ENCODE measurements around the gene TEAD1.
"Not testable (repeated sequence)": the region's sequence is repeated elsewhere in the genome, so short reads cannot be mapped to it uniquely, and the experiment has no call there.

Gene TEAD1

DNA sequence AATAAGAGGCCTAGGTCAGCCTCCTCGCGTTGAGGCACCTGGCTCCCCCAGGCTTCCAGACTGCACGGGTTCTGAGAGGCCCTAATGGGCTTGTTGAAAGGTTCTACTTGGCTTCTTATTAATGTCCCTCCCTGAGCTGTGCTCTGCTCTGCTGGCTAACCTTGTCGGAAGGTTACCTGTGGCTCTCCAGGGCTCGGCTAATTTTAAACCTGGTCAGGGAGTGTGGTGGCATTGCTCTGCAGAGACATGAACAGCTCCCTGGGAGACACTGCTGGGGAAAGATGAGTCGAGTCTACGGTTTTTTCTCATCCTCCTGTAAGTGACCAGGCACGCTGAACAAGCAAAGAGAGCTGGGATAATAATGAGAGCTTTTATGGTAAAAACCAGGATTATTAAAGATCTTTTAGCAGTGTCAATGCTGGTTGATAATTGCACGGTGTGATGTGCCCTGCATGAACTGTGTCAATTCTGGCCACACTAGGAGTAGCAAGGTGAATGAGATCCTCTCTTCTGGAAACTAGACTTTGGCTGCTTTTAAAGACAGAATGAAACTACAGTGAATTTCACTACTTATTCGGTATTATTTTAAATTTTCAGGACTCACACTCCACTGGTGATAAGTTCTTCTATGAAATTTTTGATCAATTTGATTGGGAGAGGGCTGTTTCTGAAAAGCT, 70.7 kb downstream of the TEAD1 start:
- no peak for DNase-seq

DNA sequence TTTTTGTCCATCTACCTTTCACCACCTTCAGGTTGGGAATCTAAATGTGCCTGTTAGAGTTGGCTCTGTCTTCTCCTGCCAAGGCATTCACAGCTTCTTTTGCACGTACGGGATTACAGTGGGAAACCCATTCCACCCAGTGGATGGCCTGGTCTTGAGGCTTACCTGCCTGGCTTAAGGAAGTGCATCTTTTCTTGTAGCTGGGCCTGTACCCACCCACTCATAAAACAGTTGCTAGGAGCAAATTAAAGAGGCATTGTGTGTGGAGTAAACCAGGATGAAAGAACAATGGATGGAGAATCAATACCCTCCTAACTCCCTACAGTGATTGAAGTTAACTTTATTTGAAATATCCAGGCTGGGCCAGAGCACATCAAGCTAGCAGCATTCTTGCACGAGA, 71.6 kb downstream of the TEAD1 start:
- DNase-seq = no peak

DNA sequence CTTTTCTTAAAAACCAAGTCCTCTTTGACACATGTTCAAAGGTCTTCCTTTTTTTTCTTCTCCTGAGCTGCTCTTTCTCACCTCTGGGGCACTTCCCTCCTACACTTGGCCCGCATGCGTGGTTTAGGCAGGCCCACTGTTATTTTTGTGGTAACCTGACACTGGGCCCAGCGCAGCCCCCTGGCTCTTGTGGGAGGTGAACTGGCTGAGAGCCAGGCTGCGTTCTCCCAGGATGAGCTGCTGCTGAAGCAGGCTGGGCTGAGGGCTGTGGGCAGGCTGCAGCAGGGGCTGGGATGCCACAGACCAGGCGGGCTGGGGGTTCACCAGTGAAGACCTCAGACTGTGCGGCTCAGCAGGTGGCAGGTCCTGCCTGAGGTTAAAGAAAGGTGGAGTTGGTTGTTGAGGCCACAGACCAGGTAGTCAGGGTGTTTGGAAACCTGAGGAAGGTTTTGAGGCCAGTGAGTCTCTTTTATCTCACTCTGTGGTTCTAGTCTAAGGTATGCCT, 72.4 kb downstream of the TEAD1 start:
- peak; percentile 76 for DNase-seq

DNA sequence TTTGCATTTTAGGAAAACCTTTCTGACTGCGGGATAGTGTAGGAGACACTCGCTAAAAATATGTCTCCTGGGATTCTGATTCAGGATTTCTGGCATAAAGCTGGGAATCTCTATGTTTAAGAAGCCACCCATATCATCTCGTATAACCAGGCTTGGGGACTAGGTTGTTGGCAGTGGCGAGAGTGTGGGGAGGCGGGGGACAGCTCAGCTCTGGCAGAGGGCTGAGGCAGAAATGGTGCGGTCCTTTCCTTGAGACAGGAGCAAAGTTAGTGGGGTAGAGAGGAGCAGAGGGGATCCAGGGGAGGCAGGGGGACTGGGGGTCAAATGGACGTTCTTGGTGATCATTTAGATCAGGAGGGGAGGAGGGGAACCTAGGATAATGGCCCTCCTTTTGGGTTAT, 74.3 kb downstream of the TEAD1 start:
- no peak for DNase-seq

DNA sequence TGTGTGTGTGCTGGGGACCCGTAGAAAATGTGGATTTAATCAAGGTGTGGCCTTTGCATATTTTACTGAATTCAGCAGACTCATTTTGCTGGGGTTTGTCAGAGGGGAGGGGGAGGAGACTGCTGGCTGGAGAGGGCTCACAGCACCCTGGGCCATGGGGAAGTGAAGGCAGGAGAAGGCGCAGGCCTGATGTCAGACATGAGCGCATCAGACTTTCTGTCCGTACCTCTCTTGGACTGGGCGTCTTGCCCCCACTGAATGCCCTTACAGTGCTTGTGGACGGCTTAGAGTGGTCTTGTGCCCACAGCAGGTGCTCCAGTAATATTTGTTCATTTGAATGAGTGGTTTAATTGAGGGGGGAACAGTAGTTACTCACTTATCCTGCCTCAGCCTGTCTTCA, 75.2 kb downstream of the TEAD1 start:
- DNase-seq = no peak

DNA sequence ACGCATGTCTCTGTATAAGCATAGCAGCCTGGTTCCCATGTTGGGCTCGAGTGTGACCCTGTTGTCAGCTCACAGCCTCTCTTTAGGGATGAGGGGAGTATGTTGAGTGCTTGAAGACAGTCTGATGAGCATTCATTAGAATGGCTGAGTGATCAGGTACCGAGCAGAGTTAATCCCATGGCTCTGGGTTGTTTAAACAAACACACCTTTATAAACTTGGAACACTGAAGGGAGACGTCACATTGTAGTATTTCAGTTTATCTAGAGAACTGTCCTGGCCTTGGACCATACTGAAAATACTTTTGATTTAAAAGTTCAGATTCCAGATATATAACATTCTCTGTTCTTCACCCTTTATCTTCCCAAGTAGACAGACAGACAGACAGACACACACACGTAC, 76.0 kb downstream of the TEAD1 start:
- DNase-seq = no peak

DNA sequence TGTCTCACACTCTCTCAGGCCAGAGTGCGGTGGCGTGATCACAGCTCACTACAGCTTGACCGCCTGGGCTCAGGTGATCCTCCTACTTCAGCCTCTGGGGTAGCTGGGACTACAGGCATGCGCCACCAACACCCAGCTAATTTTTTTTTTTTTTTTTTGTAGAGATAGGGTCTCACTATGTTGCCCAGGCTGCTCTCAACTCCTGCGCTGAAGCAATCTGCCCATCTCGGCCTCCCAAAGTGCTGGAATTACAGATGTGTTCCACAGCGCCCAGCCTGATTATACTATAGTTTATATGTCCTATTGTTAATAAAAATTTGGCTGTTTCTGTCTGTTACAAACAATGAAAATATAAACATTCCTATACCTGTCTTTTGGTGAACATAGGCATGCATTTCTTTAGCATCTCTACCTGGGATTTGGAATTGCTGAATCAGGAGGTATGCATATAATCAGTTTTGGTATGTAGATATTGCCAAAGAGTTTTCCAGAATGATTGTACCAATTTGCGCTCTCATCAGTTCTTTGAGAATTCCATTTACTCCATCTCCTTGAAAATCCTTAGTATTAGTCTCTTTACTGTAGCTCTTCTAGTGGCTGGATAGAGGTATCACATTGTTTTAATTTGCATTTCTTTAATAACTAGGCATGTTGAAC, 78.8 kb downstream of the TEAD1 start:
- DNase-seq = no peak

DNA sequence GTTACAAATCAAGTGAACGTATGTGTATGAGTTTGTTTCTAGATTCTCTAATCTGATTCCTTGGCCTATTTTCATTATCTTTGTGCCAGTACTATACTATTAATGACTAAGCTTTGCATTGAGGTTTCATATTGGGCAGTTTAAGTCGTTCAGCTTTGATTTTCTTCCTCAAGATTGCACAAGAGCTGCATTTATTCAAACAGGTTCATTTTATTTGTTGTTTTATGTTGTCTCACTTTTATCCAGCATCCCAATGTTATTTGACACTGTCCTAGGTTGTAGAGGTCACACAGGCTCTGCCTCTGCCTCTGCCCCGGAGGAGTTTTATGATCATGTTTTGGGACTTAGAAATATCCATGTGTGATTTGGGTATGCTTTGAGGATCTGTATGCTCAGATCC, 79.8 kb downstream of the TEAD1 start:
- no peak for DNase-seq

DNA sequence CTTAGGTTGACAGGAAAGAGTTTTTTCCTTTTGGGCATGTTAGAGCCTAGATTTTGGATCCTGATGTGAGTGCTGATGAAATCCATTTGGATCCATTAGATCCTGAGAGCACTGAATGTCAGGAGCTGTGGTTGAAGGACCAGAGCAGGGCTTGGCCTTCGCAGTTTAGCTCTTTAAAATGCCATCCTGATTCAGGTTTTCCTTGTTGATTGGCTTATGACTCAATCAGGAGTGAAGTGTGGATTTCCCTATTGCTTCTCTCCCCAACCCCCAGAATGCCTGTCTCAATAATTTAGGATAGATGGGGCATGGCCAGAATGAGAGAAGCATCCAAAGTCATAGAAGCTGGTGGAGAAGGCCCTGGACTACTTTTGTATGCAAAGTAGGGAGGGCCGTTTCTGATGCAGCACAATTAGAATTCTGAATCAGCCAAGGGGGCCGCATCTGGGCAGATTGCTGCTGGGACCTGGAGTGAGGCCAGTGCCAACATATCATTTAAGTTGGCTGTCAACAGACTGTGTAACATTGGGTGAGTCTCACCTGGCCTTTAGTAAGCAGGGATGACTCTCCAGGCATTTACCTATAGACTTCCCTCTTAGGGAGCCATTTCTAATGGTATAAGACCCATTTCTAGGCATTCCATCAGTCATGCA, 80.5 kb downstream of the TEAD1 start:
- DNase-seq = peak; percentile 8

DNA sequence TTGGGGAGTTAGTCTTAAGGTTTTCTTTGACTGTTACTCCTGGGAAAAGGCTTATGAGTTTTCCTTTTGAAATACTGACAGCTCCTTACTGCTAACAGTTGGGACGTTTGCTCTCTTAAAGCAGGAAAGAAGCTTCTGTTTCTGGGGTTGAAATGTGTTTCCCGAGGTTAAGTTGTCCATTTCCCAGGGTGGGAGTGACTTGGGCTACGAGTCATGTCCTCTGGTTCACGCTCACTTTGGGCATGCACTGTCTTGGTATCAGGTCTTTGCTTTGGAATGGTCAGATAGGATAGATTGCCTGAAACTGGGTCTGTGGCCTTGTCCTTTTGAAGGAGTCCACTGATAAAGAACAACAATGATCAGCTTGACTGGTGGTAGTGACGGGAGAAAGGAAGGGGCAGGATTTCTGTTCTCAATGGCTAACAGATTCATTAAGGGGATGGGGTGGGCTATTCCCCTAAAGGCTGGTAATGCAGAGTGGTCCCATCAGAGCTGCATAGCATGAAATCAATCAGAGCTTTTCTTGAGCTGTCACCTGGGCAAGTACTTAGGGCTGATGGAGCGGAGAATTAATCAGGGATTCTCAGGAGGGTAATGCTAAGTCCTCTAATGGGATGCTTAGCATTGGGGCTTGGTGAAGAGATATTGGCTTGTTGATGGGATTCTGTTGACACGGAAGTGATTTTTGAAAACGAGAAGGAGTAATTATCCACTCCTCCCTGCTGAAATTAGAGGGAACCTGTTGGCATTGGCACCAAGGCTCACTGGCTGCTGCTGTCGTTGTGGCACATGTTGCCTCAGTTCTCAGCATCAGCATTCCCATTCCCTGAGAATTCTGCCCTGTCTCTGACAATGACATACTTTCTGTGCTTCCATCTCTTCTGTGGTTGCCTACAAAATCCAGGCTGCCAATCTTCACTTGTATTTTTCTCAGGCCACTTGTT, 81.6 kb downstream of the TEAD1 start:
- DNase-seq = no peak

DNA sequence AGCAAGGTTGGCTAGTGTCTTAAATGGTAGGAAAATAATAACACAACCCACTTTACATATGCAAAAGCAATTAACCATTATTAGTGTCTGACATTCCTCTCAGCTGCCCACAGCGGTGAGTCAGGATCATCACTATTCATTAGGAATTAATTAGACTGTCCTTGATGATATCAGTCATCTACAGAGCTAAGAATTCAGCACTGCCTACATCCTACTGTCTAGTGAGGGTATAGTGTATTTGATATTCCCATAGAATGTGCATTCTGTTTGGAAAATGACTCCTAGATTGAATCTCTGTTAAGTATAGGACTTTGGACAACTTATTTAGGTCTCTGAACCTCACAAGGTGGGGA, 82.2 kb downstream of the TEAD1 start:
- no peak for DNase-seq

DNA sequence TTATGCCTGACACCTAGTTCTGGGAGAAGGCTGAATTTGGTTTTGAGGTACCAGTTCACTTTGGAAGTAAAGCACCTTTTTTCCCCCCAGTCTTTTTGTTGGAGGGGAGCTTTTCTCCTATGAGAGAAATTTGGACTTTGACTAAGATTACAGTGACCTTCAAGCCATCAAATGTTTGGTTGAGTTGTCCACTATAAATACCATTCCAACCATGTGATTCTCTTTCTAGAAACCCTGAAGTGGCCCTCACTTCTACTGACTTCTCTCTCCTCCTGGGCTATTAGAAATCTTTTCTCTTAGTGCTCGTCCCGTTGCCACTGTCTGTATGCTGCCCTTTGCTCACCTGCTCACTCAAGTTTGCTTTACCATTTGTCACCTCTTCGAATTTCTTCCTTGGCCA, 82.6 kb downstream of the TEAD1 start:
- DNase-seq = no peak

DNA sequence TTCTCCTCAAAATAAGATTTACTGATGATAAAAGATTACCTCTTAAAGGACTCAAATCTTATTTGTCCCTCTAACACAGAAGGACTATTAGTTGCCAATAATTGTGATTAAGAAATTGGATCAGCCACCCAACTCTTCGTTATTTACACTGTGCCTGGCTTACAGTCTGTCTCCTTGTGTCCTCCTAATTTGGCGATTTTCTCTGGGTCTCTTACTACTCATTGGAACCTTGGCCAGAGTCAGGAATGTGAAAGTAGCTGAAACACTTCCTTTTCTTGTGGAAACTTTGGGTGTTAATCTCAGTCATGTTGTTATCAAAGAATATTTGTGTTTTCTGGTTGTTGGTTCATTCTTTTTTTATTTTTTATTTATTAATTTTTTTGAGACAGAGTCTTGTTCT, 83.2 kb downstream of the TEAD1 start:
- no peak for DNase-seq

DNA sequence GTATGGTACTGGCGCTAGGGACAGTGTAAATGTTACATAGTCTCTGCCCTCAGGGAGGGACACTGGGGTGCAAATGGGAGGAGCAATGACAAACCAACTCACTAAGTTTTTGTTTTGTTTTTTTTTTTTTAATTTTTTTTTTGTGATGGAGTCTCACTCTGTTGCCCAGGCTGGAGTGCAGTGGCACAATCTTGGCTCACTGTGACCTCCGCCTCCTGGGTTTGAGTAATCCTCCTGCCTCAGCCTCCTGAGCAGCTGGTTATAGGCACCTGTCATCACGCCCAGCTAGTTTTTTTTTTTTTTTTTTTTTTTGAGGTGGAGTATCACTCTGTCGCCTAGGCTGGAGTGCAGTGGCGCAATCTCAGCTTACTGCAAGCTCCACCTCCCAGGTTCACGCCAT, 83.9 kb downstream of the TEAD1 start:
- DNase-seq = not testable (repeated sequence)

DNA sequence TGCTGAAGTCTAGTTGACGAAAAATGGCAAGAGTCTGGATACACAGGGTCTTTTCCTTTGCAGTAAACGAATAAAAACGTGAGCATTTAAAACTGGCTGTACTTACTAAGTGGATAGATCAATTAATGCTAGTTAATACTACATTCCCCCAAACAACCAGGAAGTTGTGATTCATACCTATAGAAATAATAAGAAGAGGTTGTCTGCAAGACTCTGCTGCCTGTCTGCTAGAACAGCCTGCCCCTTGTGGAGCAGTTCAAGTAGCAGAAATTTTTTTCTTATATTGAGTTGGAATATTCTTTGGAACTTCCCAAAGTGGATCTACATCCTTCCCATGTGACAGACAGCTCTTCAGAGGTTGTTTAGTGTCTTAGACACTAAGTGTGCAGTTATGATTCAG, 86.8 kb downstream of the TEAD1 start:
- no peak for DNase-seq

DNA sequence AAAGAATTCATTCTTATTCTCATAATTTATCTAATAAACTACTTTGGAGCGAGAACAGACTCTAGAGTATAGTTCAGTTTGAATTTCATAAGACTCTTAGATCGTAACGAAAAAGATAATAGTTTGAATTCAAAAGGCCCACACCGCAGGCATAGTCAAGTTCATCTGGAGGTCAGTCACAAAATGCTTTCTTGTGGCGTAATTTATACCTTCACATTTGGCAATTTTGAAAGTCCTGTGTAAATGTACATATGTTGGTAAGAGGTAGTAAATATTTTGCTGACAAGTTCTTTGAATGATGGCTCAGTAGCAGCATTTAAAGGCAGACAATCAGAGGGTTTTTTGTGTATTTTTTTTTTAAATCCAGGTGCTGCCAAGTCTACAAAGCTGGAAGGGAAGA, 88.1 kb downstream of the TEAD1 start:
- no peak for DNase-seq

DNA sequence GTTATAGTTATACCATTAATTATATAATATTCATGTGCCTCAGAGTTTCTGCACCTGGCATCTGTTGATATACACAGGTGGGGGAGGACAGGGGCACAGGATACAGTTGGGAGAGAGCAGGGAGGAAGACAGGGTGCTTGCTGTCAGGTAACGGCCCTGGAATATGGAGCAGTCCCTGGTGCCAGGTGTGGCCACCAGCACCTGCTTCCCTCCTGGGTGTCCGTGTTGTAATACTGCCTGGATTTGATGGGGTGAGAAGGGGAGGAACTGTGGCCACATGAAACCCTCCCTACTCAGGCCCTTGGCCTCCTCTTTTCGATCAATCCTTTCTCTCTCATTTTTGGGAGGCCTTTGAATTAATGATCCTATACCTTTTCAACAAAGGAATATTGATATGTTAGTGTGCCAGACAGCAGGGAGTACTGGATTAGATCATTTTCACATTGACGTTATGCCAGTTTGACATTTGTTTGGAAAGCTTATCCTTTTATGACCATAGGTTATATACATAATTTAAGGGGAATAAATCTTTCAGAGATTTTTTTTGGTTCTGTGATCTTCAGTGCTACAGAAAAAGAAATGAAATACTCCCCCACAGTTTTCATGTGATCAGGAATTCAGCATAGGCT, 88.6 kb downstream of the TEAD1 start:
- DNase-seq = peak; percentile 34

DNA sequence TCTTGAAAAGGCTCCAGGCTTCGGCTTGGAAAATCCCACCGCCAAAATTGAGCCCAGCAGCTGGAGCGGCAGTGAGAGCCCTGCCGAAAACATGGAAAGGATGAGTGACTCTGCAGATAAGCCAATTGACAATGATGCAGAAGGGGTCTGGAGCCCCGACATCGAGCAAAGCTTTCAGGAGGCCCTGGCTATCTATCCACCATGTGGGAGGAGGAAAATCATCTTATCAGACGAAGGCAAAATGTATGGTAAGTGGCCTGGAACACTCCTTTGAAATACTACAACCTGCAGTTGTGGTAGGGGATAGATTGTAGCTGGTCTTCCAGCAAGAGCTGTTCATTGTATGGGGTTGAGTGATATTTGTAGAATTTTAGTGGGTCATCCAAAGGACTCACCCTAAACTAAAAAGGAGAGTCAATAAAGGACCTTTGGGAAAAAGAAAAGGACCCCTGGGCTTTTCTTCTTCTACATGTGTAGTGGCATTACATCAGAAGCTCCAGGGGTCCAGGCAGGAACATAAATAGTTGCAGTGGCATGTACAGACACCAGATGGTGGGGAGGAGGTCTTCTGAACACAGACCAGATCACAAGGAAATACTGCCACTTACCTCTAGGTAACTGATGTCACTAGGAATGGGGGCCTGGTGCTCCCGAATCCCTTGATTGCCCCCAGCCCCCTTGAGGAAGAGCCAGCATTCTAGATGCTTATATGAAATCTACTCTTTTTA, 90.1 kb downstream of the TEAD1 start:
- DNase-seq = no peak

DNA sequence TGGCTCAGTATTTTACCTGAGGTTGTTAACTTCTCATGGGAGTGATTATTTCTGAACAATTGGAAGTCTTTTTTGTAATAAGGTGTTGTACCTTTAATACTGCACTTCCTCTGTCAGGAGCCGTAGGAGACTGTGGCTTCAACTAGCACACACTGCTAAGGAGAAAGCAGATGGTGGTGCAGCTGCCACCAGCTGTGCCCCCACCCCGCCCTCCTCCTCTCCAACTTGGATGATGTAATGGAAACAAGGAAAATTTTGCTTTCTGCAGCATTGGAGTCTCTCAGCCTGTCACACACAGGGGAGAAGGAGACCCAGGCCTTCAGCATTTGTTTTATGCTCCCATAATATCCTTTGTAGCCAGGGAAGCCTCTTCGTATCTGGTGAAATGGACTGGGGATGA, 91.2 kb downstream of the TEAD1 start:
- peak; percentile 18 for DNase-seq

DNA sequence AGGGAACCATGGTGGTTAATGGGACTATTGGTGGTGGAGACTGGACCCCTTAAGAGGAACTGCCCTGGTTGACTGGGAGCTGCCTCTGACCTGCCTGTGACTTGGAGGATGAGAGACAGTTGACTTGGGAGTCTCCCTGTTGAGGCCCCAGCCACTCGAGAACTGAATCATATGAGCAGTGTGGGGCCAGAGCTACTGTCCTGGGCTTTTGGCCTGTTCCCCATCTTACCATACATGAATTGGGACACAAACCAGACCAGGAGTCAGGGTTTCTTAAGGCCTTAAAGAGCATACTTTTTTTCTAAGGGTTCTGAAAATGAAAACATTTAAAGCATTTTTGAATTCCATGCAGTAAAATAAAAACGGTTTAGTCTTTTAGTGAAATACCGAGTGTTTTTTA, 92.8 kb downstream of the TEAD1 start:
- DNase-seq = no peak

DNA sequence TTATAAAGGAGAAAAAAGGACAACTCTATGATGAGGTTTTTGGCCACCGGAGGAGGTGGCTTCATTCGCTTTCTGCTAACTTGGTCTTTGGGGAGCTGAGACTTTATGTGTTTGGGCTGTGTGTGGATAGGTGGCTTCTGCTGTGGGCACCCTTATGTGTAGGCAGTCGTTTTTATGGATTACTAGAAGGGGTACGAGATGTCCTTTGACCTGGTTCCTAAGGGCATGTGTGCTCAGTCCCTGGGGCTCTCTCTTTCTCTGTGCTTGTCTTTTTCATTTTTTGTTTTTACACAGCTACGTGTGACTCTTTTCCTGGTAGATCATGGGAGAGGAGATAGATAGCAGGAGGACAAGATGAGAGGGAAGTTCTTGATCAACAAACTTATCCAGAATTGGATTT, 93.4 kb downstream of the TEAD1 start:
- no peak for DNase-seq

Data from SHP77 treated with DMSO at 0.1 percent for 48 hours (cell line).